WTC11 (cell line): ENCODE data around the gene ZAR1L.

Experiments
- CTCF ChIP-seq: fragments of 200-600 bp; IDR thresholded peaks from 2 replicates; pipeline ENCODE4 v1.8.0; 2022; ENCODE audit warnings: antibody characterized with exemption
- EMX1 ChIP-seq: fragments of 250-450 bp; sonication (Bioruptor Pico); IDR thresholded peaks from 2 replicates; pipeline ENCODE4 v1.8.0; 2021; ENCODE audit warnings: mild to moderate bottlenecking
- FOXJ3 ChIP-seq: sonication (generic); formaldehyde crosslinking; IDR thresholded peaks from 2 replicates; pipeline ENCODE4 v1.9.0; 2021; ENCODE audit warnings: missing genetic modification reagents, mild to moderate bottlenecking, borderline replicate concordance
- FOXK1 ChIP-seq: sonication (generic); formaldehyde crosslinking; IDR thresholded peaks from 2 replicates; pipeline ENCODE4 v1.8.0; 2022; ENCODE audit warnings: mild to moderate bottlenecking, moderate library complexity, missing genetic modification reagents
- MAX ChIP-seq: sonication (generic); formaldehyde crosslinking; IDR thresholded peaks from 2 replicates; pipeline ENCODE4 v1.8.0; 2022; ENCODE audit warnings: mild to moderate bottlenecking, missing genetic modification reagents
- NFE2L1 ChIP-seq: sonication (generic); formaldehyde crosslinking; IDR thresholded peaks from 2 replicates; pipeline ENCODE4 v1.8.1; 2023; ENCODE audit warnings: missing genetic modification reagents
- NFYB ChIP-seq: sonication (generic); formaldehyde crosslinking; conservative IDR thresholded peaks from 2 replicates; pipeline ENCODE4 v1.8.0; 2022; ENCODE audit warnings: low read depth, missing genetic modification reagents
- SMAD3 ChIP-seq: sonication (generic); formaldehyde crosslinking; IDR thresholded peaks from 2 replicates; pipeline ENCODE4 v1.8.0; 2022; ENCODE audit warnings: missing genetic modification reagents, mild to moderate bottlenecking, borderline replicate concordance
- SP1 ChIP-seq: sonication (generic); formaldehyde crosslinking; conservative IDR thresholded peaks from 2 replicates; pipeline ENCODE4 v1.8.1; 2022; ENCODE audit warnings: missing genetic modification reagents

GRCh38 chr13:32259116-32259515, 56.0 kb downstream of the ZAR1L start:
- TF ChIP-seq FOXK1: no peak
- TF ChIP-seq SP1 (CRISPR knock-in tag): no peak
- no peak for TF ChIP-seq CTCF
- TF ChIP-seq FOXJ3 (CRISPR knock-in tag): no peak
- no peak for TF ChIP-seq NFYB (CRISPR knock-in tag)
- TF ChIP-seq MAX: no peak
- TF ChIP-seq SMAD3 (CRISPR knock-in tag): no peak
- no peak for TF ChIP-seq NFE2L1 (CRISPR knock-in tag)
- TF ChIP-seq EMX1: no peak
